Fibroblast of pulmonary artery (primary cell): ENCODE results near the gene GALNT18.

ENCODE experiments used
- DNase-seq: peaks from one replicate; pipeline ENCODE4 v3.0.0-alpha.2; 2010; ENCODE audit warnings: low read depth
- H3K4me3 ChIP-seq: replicated peaks from 2 replicates; pipeline ENCODE4 v1.5.1; 2011; ENCODE audit warnings: low read depth, mild to moderate bottlenecking, control low read depth, low read length, moderate library complexity
- TF ChIP-seq, protein P1 (sequence below): IDR thresholded peaks from 2 replicates; pipeline ENCODE4 v1.5.1; 2011; ENCODE audit warnings: mild to moderate bottlenecking, control low read depth, low read length, inconsistent platforms; ENCODE audit errors: missing control alignments

GALNT18 gene

DNA sequence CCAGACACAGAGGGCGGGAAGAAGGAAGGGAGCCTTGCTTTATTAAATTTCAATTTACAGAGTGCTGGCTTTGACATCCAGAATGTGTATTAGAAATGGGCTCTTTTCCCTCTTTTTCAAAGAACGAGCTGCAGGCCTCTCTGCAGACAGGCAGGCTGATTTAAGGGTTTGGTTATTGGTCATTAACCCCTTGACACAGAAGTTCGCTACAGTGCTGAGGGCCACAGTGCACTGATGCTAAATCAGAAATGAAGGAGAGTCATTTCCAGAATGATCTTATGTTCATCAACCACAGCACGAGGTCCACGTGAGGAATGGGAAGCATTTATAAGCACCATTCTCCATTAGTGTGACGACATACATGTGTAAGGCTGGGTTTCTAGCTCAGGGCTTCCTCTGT lies 320.6 kb downstream of the GALNT18 start:
- H3K4me3 ChIP-seq = no peak overlapping the region
- DNase-seq = no peak
- TF ChIP-seq, protein P1, sequence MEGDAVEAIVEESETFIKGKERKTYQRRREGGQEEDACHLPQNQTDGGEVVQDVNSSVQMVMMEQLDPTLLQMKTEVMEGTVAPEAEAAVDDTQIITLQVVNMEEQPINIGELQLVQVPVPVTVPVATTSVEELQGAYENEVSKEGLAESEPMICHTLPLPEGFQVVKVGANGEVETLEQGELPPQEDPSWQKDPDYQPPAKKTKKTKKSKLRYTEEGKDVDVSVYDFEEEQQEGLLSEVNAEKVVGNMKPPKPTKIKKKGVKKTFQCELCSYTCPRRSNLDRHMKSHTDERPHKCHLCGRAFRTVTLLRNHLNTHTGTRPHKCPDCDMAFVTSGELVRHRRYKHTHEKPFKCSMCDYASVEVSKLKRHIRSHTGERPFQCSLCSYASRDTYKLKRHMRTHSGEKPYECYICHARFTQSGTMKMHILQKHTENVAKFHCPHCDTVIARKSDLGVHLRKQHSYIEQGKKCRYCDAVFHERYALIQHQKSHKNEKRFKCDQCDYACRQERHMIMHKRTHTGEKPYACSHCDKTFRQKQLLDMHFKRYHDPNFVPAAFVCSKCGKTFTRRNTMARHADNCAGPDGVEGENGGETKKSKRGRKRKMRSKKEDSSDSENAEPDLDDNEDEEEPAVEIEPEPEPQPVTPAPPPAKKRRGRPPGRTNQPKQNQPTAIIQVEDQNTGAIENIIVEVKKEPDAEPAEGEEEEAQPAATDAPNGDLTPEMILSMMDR = no peak

DNA sequence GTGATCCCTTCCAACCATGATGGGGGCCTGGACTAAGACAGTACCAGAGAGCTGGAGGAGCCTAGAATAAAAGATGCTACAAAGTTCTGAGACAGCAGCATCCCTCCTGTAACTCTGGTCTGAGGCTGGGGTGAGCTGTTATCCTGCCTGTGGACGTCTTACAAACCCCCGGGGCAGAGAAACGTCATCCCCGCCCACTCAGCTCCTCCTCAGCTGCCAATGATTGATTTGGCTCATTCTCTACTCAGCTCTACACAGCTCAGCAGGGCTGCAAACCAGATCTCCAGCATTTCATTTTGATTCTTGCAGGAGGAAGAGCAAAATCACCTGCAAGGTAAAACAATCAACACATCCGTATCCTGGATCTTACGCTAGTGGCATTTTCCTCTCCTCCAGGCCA lies 324.2 kb downstream of the GALNT18 start:
- TF ChIP-seq, protein P1 = no peak
- no peak overlapping the region for H3K4me3 ChIP-seq
- no peak for DNase-seq

DNA sequence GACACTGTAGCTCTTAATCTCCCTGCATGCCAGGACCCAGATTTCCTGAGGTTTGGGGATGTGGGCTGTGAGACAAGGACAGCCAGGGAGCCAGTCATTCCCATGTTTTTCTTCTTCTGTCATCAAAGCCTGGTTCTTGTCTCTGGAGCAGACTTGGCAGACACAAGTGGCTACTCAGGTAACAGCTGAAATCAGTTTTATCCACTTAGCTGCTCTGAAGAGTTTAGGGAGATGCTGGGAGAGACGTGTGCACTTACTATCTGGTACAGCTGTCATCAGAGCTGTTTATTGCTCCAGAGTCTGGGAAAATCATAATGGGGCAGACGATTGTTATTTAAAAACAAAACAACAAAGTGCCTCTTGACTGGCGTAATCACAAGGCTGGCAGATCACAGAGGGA lies 325.4 kb downstream of the GALNT18 start:
- no peak for DNase-seq
- H3K4me3 ChIP-seq = no peak overlapping the region
- TF ChIP-seq, protein P1 = no peak

DNA sequence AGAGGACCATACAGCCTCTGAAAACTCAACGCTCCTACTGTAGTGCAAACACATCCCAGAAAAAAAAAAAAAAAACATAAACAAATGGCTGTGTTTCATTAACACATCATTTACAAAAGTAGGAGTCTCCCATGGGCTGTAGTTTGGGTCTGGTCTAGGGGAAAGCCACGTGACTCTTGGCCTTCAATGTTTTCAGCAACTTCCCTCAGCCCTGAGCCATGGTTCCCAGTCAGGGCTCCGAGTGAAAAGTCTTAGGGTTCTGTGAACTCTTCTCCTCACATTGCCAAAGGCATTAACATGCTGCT lies 327.3 kb downstream of the GALNT18 start:
- TF ChIP-seq, protein P1 = no peak
- DNase-seq = no peak
- no peak overlapping the region for H3K4me3 ChIP-seq

DNA sequence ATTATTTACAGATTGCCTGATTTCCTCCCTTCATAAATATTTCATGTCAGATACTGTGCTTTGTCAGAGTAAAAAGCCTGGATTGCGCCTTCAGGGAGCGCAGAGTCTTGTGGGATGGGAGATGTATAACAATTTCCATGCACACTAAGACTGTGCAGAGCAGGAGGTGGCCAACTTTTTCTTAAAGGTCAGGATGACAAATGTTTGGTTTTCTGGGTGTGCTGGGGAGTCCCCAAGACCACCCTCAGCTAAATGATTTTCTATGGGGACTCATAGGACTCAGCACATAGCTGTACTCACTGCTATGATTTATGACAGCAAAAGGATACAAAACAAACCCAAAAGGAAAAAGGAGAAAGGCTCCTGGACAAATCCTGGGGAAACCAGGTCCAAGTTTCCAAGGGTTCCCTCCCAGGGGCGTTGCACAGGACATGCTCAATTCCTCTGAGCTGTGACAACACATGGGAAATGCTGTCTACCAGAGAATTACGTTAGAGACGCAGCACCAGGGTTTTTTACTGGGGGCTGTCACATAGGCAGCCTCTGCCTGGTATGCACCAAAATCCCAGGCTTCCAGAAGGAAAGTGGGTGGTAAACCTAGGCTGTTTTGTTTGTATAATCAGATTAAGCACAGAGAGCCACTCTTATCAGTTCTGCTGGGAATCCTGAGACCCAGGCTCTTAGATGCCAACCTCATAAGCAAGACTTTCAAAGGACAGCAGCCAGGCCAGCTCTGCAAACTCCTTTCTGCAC lies 327.8 kb downstream of the GALNT18 start:
- TF ChIP-seq, protein P1 = no peak
- DNase-seq = no peak
- no peak overlapping the region for H3K4me3 ChIP-seq

DNA sequence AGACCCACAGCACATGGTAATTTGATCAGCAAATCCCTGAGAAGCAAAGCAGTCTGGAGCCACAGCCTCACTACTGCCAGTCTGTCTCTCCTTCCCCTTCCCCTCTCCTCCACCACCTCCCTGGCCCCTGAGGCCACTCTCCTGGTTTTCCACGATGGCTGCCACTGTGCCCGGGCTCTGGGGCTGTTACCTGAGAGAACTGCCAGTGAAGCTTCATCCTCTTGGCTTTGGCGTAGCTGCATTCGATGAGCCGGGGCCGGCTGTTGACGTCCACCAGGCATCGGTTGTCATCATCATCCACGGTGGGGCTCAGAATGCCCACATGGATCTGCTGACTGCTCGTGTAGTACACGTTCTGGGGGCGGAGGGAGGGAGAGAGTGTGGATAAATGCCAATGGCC lies 329.0 kb downstream of the GALNT18 start:
- TF ChIP-seq, protein P1 = no peak

More for the DNA sequence above, 329.0 kb downstream of the GALNT18 start:
- H3K4me3 ChIP-seq = no peak overlapping the region
- no peak for DNase-seq
